ENCODE measurements around the gene MAPRE3. TPM values are rescaled to one million over a fixed set of nuclear protein-coding genes. Genes with fewer than 3 reads are reported as not detected.

MAPRE3 gene
- total and polyA plus RNA-seq, 9 of the 15 experiments (the other 6 are each of a cell fraction or from before 2014, with no cell fraction given) = 0.70 to 43.2 (median 12.6) TPM

DNA sequence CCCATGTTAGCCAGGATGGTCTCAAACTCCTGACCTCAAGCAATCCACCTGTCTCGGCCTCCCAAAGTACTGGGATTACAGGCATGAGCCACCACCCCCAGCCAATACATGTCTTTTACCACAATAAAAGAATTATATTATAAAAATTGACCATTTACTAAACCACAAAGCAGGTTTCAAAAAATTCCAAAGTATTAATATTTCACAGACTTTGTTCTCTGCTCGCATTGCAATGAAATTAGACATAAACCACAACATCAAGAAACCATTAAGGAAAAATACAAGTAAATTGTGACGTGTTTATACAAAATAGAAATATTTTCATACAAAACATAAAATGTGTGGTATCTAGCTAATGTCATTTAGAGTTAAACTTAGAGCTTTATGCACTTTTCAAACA lies 13.4 kb upstream of the MAPRE3 start:
- Histone ChIP-seq H3K4me1 (replicated peaks in 1 of 2; ENCODE audit: control insufficient read depth in 2 of 2, insufficient read depth in 2 of 2, low read length in 2 of 2) (peaks cover 5 to 6% of the 10 kb centered on the region in 2 experiments; a peak in 3 of 5 replicates), H3K36me3 (ENCODE audit: control insufficient read depth, insufficient read depth, low read length) (no peaks in the 10 kb centered on the region), H3K27me3 (ENCODE audit: control insufficient read depth in 2 of 2, insufficient read depth in 2 of 2, low read length in 2 of 2) (peaks cover 37 to 41% of the 10 kb centered on the region in 2 experiments), H3K9ac (ENCODE audit: insufficient read depth in 1 of 2, low read depth in 2 of 2, low read length in 2 of 2) (no peak overlapping the region), H3K9me3 (replicated peaks; ENCODE audit: control insufficient read depth, insufficient read depth, low read depth, low read length) (no peaks in the 10 kb centered on the region), H3K4me3 (no peak overlapping the region), H4K20me1 (replicated peaks; ENCODE audit: control insufficient read depth, insufficient read depth, low read length) (no peaks in the 10 kb centered on the region), H3K9me1 (ENCODE audit: control insufficient read depth, insufficient read depth, low read length) (no peaks in the 10 kb centered on the region), H3K79me2 (ENCODE audit: control insufficient read depth, insufficient read depth, low read length) (no peaks in the 10 kb centered on the region), H3K4me2 (ENCODE audit: insufficient read depth, low read length) (no peak overlapping the region), H3K27ac (ENCODE audit: extremely low read depth, low read depth, low read length) (no peak overlapping the region), H2AFZ (ENCODE audit: low read depth, low read length) (no peak overlapping the region)
- no peak for FAIRE-seq
- in situ Hi-C loops (cut with MboI) (no loop called here), intact Hi-C loops (cut with micrococcal nuclease) (no loop called here)
- POLR2A ChIA-PET = interaction anchor here (0.5 to 0.7 kb wide), 4 partner anchors 56 to 182 kb away, joined by 3 to 4 read pairs (median 4); no protein-coding TSS in a partner anchor
- TF ChIP-seq NR2F6 (CRISPR knock-in tag; IDR thresholded peaks at IDR 0.05) = no peak
- no peak for TF ChIP-seq MBD1 (CRISPR knock-in tag; IDR thresholded peaks at IDR 0.05)
- TF ChIP-seq POU5F1 (IDR thresholded peaks at IDR 0.05; ENCODE audit: borderline replicate concordance, low read depth, low read length, partially characterized antibody) = no peak
- no peak for TF ChIP-seq POLR2G (IDR thresholded peaks at IDR 0.05; ENCODE audit: low read depth, low read length)
- TF ChIP-seq CBX8 (IDR thresholded peaks at IDR 0.05; ENCODE audit: borderline replicate concordance, extremely low read depth, low read depth, low read length, poor library complexity, severe bottlenecking) = no peak
- TF ChIP-seq SRSF9 (IDR thresholded peaks at IDR 0.05; ENCODE audit: borderline replicate concordance, low read depth, low read length) = no peak
- no peak for TF ChIP-seq TCFL5 (CRISPR knock-in tag; conservative IDR thresholded peaks at IDR 0.05)
- TF ChIP-seq, protein P1, sequence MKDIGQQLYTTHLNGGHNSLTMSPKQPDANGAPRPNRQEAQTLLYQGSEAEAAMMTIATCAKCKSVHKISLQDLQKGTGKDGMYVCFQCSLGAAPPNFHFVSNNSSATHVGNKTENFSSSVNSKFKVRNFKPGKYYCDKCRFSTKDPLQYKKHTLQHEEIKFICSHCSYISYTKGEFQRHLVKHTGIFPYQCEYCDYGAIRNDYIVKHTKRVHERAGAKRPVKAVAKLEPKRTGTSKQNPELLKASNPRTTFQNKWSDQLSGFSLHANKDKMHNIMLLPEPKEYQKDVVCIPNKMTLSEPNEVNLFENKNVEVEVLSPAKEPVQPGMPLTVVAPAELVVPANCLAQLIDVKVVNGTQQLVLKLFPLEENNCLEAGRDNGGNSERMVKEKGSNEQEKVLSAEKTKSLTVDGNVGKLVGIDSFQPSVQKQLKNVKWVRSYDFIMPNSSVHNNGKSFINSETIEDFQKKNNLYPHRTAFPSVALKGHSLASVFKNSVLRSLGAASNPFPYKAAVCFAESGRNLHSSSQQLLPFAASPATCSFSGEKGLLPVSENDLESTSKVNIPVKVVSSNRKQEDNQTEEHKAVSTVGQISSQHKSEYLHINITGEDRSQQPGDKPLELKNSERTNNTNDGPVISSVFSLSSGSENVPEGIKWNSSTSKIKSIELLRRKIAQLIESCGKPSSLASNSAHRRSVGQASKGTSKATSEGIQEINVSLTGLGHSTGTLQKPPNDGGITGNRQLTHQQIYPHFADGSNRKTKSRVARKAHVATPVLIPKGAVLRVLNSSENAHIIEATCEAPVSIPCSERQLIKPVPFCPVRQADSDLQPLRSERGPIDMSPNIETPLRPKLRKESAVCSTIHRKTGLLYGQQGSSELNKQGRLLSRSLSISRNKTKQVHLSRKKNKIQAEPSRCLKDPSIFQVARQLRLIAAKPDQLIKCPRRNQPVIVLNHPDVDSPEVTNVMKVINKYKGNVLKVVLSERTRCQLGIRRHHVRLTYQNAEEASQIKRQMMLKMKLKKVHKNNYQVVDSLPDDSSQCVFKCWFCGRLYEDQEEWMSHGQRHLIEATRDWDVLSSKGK (CRISPR knock-in tag; IDR thresholded peaks at IDR 0.05) = no peak
- no peak for TF ChIP-seq ZC3H4 (CRISPR knock-in tag; IDR thresholded peaks at IDR 0.05; ENCODE audit: borderline replicate concordance)
- no peak for TF ChIP-seq FOXJ3 (CRISPR knock-in tag; IDR thresholded peaks at IDR 0.05)
- no TSS peak for BruUV-seq (replicated peaks)
- no peak for ATAC-seq
- 28% methylated on average over 3 of the region's 3 CpGs for WGBS (ENCODE audit: insufficient coverage, low coverage, missing lambda C conversion rate)
- no peak for DNase-seq (ENCODE audit: extremely low read depth in 1 of 4, low spot score in 3 of 4)
- CTCF ChIA-PET (ENCODE audit: low intra/inter-chr PET ratio) = no interaction called here

All from K562 (cell line).